ENCODE results near the gene CDC40.
"Not testable (repeated sequence)": the region's sequence is repeated elsewhere in the genome, so short reads cannot be mapped to it uniquely, and the experiment has no call there.

The CDC40 gene

DNA sequence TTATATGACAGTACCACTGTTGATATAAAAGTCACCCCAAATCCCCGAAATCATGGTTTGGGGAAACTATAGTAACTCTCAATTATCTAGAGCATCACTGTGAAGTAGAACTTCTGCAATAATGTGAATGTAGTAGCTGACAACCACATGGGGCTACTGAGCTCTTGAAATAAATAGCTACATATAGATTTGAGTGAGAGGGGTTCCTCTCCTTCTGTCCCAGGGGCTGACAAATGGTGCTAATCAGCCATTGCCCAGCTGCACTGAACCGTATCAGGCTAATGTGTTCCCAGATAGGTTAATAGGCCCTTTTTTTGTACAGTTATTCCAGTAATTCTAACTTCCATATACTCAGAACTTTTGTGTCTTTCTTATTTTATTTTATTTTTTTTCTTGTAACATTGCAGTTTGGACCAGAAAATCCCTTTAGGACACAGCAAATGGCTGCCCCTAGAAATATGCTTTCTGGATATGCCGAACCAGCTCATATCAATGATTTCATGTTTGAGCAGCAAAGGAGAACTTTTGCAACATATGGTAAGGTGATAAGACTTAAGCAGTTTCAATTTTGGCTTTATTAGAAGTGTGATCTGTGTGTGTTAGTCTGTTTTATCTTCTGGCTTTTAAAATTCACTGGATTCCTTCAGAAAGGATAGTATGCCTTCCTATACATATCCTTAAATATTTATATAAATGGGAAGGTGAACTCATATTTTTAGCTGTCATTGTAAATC is 21.1 kb downstream of the CDC40 start:
- no peak for DNase-seq (ENCODE audit: low spot score)

DNA sequence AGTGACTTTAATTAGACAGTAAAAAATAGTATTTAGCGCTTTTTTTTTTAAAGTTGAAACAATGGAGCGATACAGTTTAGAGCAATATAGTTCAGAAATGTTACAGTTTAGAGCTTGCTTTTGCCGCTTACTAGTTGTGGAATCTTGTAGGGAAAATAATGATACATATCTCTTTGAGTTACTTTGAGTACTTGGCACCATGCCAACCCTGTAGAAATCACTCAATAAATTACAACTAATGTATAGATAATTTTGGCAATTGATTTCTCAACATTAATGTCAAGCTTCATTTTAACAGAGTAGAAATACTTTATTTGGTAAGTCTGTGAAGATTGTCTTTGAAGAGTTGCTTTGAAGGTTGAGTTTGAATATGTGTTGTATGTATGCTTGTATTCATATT is 27.4 kb downstream of the CDC40 start:
- no peak for DNase-seq (ENCODE audit: low spot score)

DNA sequence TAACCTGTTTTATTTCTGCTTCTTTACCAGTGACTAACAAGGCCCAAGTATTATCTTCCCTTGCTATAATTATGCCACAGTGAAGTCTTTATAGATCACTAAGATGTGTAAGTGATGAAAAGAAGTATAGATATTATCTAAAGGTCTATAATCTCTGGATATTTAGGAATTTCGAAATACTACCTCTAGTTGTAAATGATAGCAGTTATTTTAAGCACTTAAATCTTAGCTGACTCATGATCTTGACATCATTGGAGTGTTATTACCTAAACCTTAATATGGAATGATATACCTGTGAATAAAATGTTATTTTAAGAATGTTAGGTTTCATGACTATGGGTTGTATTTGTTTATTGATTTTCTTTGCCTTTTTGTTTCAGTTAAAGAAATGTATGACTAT is 31.5 kb downstream of the CDC40 start:
- no peak for DNase-seq (ENCODE audit: low spot score)

DNA sequence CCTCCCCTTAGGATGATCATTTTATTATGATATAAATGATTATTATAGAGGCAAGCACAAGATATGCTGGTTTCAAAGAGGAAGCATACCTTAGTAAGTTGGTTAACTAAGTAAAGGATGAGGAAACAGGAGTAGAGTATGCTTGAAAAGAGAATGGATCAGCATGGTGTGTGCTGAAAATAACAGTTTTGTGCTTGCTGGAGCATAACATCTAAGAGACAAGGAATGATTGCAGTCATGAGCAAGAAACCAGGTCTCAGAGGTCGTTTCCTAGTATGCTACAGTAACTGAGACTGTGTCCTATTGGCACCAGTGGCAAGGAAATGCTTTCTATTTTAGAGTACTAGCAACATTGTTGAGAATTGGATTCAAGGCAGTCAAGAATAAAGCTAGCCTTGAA is 34.1 kb downstream of the CDC40 start:
- no peak for DNase-seq (ENCODE audit: low spot score)

DNA sequence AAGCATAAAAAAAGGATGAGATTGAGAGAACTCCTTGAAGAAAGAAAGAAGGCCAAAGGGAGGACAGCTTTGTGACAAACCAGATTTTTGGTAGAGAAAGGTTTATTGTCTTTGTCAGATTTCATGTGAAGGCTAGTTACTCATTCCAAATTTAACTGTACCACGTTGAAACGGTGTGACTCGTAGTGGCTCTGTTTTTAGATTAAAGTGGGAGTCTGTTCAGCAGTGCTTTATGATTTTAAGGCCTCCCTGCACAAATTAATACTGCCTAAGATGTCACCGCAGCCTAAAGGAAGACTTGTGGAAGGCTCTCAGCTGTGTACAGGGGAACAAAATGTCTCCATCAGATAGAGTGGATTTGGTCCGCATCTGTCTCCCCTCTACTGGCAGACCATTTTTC is 35.9 kb downstream of the CDC40 start:
- DNase-seq (ENCODE audit: low spot score), result no peak

DNA sequence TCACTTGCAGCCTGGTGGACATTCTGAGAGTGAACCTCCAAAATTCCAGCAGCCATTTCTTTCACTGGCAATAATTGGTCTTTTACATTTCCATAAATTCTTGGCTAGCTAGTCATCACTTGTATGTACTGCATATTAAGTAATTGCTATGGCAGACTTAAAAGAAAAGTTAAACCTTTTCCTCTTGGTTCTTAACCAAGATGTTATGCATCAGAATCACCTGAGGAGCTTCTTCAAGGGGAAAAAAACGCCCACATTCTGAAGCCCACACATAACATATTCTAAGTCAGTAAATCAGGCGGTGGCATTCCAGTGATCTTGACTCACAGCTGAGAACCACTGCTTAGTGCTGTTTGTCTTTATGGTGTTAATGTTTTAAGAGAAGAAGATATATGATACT is 37.0 kb downstream of the CDC40 start:
- DNase-seq (ENCODE audit: low spot score), result no peak

DNA sequence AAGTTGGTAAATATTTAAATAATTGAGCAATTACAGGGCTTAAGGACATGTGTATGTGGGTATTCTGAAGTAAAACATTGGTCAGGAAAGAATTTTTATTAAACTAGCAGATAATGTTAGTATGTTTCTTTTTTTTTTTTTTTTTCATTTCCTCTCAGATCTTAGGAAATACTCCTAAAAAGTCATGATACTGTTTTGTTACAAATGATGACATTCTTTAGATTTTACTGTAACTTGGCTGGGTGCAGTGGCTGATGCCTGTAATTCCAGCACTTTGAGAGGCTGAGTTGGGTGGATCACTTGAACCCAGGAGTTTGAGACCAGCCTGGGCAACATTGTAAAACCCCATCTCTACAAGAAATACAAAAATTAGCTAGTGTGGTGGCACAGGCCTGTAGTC is 41.5 kb downstream of the CDC40 start:
- DNase-seq (ENCODE audit: low spot score), result no peak

DNA sequence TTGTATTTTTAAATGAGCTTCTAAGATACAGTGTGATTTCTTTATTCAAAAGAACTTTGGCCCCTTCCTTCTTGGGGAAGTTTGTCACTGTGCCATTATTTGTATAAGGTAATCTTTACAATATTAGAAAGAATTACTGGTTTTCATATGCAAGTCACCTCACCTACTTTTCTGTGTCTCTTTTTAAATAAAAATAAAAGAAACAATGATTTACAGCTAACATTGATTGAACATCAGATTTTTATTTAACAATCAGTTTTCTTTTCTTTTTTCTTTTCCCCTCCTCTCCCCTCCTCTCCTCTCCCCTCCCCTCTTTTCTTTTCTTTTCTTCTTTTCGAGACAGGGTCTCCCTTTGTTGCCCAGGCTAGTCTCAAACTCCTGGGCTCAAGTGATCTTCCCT is 46.0 kb downstream of the CDC40 start:
- DNase-seq (ENCODE audit: low spot score), result no peak

DNA sequence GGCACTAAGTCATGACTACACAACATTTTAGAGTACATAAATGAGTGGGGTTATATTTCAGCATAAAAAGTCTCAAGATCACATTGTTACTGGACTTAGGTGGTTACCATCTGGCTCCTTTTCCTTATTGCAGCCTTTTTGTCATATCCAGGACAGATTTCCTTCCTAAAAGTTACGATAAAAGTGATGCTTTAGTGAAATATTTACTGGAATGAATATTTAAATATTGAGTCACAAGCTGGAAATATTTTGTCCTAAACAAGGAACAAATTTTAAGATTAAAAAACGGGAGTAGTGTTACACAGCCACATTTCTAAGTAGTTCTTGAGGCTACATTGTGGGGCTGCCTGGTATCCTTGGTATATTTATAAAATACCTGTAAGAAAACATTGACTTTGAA is 52.2 kb downstream of the CDC40 start:
- DNase-seq (ENCODE audit: low spot score), result no peak

DNA sequence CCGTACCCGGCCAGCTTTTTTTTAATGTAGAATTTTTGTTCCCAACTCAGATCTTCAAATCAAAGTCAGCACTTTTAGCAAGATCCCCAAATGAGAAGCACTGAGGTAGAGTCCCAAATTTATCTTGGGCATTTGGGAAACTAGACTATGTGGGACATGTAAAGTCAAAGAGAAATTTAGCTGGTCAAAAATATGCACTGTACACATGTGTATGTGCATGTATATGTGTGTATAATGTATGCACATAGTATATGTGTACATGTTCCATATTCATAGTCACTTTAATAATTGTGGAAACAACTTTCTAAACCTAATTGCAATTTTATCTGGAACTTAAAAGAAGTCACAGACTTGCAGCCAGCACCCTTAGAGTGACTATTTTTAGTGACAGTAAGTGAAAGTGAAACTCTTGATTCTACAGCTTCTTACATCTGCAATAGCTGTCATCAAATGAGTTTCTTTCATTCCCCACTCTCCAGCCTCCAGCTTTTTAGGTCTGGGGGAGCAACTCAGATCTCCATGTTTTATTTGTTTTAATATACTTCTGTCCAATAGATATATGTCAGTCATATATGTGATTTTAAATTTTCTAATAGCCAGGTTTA is 53.6 kb downstream of the CDC40 start:
- no peak for DNase-seq (ENCODE audit: low spot score)

DNA sequence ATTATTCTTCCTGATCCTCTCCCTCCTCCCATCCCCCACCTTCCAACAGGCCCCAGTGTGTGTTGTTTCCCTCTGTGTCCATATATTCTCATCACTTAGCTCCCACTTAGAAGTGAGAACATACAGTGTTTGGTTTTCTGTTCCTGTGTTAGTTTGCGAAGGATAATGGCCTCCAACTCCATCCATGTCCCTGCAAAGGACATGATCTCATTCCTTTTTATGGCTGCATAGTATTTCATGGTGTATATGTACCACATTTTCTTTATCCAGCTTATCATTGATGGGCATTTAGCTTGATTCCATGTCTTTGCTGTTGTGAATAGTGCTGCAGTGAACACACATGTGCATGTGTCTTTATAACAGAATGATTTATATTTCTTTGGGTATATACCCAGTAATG is 55.8 kb downstream of the CDC40 start:
- not testable (repeated sequence) for DNase-seq (ENCODE audit: low spot score)

DNA sequence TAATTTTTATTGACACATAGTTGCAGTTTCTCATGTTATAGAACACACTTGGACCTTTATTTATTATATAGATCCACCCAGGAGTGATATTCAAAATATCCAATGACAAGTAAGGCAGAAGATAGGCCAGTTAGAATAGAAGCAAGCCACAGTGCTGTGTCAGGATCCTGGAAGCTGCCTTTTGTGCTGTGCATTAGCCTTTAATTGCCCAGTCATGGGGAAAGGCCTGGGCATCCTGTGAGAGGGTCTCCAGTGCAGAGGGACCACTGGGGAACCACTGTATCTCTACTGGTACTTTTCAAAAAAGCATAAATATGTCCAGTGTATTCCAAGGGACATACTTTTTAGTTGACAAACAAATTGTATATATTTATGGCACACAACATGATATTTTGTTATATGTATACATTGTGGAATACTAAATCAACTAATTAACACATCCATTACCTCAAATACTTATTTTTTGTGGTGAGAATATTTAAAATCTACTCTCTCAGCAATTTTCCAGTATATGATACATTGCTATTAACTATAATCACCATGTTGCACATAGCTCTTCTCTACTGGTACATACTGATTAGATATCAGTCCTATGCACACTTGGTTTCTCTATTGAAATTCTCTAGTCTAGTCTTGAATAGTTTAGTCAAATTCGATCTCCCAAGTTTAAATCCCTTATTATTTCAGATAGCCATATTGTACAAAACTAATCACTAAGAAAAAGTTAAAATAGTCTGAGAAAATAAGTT is 59.5 kb downstream of the CDC40 start:
- no peak for DNase-seq (ENCODE audit: low spot score)

DNA sequence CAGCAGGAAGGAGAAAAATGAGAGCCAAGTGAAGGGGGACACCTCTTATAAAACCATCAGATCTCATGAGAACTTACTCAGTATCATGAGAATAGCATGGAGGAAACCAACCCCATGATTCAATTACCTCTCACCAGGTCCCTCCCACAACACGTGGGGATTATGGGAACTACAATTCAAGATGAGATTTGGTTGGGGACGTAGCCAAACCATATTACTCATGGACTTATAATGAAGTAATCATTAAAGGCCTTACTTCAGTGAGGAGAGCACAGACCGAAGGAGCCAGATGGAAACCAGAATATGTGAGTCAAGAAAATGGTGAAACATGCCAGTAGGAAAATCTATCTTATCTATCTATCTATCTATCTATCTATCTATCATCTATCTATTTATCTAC is 64.4 kb downstream of the CDC40 start:
- not testable (repeated sequence) for DNase-seq (ENCODE audit: low spot score)

DNA sequence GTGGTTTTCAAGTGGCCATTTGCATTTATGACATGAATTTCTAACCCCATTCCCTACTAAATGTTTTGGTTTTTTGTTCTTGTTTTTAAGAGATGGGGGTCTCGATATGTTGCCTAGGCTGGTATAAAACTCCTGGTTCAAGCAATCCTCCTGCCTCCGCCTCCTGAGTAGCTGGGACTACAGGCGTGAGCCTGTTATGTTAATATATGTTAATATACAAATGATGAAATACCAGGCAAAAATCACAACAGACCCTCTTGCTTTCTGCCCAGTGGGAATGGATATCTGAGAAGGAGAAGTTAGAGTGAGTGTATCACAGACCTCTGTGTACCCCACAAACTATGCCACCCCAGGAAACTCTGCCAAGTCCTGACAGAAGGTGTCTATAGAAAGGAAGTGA is 66.2 kb downstream of the CDC40 start:
- DNase-seq (ENCODE audit: low spot score), result no peak

DNA sequence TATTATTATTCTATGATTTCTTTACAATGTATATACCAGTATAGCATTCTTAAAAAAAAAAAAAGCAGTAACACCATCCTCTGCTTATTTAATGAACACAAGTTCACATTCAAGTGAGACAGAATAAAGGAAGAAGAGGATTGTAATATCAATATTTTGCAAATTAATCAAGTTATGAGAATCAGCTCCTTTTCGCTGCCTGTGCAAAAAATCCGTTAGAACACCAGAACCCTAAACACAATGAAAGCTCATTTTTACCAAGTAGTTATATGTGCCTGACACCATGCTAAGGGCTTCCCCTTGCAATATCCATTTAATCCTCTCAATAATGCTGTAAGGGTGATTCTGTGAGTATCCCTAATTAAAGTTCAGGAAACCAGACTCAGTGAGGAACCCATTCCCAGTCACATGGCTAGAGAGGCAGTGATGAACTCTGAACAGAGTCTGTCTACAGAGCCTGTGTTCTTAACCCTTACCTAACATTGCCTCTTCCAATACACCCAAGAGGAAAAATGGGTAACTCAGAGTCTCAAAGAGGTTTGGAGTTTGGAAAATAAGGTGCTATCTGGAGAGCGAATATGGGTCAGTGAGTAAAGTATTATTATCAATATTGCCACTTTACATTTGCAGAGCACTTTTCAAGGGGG is 66.8 kb downstream of the CDC40 start:
- DNase-seq (ENCODE audit: low spot score), result no peak

DNA sequence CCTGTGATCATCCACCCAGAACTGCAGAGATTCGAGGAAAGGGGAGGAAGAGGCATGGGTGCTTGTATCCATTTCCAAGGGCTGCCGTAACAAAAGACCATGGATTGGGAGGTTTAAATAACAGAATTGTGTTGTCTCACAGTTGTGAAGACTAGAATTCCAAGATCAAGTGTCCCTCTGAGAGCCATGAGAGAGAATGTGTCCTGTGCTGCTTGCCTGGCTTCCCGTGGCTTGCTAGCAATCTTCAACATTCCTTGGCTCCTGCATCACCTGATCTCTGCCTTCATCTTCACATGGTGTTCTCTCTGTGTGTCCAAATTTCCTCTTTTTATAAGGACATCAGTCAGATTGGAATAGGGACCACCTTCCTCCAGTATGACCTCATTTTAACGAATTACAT is 69.8 kb downstream of the CDC40 start:
- DNase-seq (ENCODE audit: low spot score), result no peak

DNA sequence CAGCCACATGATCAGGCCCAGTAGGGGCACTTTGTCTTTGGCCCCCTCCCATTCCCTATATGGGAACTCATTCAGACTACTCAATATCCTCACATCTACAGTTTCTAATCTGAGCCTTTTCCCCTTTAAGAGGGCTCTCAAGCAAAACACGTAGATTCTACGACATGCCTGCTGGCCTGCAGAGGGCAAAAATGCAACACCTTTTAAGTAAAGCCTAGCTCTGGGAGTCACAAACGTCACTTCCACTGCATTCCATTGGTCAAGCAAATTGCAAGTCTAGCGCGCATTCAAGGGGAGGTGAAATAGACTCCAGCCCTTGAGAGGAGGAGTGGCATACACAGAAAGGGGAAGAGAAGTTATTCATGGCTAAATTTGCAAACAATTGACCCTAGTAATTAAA is 70.6 kb downstream of the CDC40 start:
- DNase-seq (ENCODE audit: low spot score), result no peak

DNA sequence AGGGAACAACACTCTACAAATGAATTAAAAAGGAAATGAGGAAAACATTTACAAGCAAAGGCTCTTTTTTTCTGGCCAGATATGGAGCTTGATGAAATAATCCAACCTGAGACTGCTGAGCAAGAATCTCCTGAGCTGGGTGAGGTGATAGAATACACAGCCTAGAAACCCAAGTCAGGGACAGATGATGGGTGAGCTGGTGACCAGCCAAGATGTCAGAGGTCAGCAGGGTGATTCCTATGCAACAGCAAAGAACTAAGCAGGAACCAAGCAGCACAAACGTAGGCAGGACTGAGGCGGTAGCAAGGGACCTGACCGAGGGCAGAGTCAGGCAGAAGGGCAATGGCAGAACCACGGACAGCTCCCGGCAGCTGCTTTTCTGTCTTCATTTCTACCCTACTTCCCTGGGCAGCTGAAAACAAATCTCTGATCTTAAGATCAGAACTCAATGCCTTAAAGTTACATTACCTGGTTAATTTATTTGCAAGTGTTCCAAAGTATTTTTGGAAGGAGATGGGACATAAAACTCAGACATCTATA is 75.1 kb downstream of the CDC40 start:
- DNase-seq (ENCODE audit: low spot score), result no peak

DNA sequence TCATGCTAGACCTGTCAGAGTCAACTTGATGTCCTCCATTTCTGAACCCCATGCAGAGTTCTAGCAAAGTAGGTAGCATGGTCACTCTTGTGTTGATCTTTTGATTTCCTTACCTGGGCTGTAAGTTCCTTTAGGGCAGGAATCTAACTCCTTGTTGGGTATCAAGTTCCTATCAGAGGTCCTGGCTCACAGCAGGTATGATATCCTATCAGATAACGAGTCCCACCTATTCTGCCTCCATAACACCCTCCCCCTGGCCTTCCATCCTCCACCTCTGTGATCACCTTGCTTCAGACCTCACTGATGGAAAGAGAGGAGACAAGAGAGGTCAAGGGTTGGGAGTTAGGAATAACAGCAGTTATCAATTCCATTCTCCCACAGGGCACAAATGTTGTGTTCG is 76.1 kb downstream of the CDC40 start:
- DNase-seq (ENCODE audit: low spot score), result no peak

DNA sequence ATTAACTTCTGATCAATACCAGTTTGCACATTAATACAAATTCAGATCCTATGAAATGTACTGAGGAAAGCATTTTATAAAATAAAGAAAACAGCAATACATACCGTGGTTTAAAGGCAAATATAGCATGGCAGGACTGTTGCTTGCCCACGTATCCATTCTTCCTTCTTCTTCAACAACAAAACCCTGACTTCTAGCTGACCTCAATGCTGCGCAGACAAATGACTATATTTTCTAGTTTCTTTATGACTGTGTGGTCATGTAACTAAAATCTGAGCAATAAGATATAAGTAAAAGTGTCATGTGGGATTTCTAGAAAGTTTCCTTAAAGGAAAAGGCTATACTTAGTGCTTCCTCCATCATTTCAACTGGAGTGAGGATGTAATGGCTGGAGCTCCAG is 85.0 kb downstream of the CDC40 start:
- DNase-seq (ENCODE audit: low spot score), result no peak

DNA sequence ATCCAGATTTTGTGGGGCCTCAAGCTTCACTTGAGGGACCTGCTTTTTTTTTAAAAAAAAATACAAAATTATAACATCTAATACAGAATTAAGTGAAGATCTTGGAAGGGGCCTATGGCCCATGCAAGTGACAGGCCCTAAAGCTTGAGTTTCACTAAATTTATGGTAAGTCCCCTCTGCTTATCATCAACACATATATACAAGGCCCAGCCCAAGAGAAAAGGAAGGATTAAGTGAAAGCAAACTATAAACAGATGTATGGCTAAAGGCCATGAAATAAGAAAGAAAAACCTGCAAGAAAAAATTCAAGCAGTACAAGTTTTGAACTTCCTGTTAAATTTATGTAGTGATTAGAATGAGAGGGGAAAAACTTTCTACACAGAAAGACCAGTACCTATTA is 86.8 kb downstream of the CDC40 start:
- DNase-seq (ENCODE audit: low spot score), result no peak

DNA sequence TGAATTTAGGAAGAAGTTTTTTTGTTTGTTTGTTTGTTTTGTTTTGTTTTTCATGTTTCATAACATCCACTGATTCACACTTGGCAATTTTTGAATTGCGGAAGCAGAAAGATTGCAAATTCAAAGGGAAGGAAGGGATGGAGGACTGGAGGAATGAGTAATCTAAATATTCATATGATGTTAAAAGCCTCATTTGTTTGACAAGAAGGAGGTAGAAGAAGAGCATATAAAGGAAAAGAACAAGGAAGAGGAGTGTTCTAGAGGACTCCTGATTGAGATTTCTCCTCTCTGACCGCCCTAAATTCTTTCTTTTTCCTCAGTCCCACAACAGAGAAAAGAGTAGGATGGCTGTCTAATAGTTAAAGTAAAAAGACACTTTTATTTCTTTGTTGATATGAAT is 89.4 kb downstream of the CDC40 start:
- DNase-seq (ENCODE audit: low spot score), result no peak

DNA sequence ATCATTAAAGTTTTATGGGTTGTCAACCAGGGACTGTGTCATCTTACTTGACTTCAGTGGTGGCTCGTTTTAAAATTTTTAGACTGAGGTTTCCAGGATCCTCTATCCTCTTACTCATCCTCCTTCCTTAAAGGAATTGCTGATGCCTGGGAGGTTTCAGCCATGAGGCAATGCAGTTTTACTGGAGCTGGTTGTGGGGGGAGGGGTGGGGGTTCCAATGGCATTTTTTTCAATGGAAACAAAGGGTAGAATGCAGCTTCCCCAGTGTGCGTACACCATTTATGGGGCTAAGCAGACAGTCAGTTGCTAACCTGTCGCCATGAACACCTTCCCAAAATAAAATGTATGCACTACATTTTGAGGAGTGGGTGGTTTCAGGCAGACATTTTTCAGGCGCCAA is 89.9 kb downstream of the CDC40 start:
- no peak for DNase-seq (ENCODE audit: low spot score)
